Naive thymus-derived CD8-positive, alpha-beta T cell (primary cell): Measurements from ENCODE around the gene NAP1L4. TPM values are rescaled to one million over a fixed set of nuclear protein-coding genes. Genes with fewer than 3 reads are reported as not detected.

Source experiments
- ATAC-seq, 2 donors: fragments of 150-1000 bp; cut with Tn5 transposase in 1 of 2; sonication (Bioruptor Pico), chemical (Tn5 transposase) in 1 of 2; 1 replicate in 1 of 2; 2 replicates in 1 of 2; pipeline ENCODE4 v1.10.0; 2021; ENCODE audit warnings: mild to moderate bottlenecking in 2 of 2, moderate library complexity in 2 of 2
- POLR2A ChIA-PET: fragments of 350-600 bp; sonication (Branson Sonifier 250); formaldehyde crosslinking; loops from one replicate; lab custom pipeline; 2021; ENCODE audit warnings: antibody characterized with exemption; lab: Charles Lee
- DNase-seq, 10 donors: peaks; one replicate each; pipeline versions ENCODE4 v3.0.0 to v3.0.0-alpha.2; 2020 to 2022
- H3K27ac Mint-ChIP-seq, 10 donors: one replicate each; pipeline ENCODE4 v1.8.0; 2020 to 2022; ENCODE audit warnings: mild to moderate bottlenecking in 10 of 10, mixed read lengths in 10 of 10, moderate library complexity in 4 of 10, inconsistent platforms in 1 of 10
- H3K27me3 Mint-ChIP-seq, 5 donors: one replicate each; pipeline ENCODE4 v1.8.0; 2021 to 2022; ENCODE audit warnings: mixed read lengths in 5 of 5
- H3K36me3 Mint-ChIP-seq, 3 donors: one replicate each; pipeline ENCODE4 v1.8.0; 2020 to 2022; ENCODE audit warnings: mixed read lengths in 3 of 3, mild to moderate bottlenecking in 2 of 3, inconsistent platforms in 1 of 3
- H3K4me1 Mint-ChIP-seq, 4 donors: one replicate each; pipeline ENCODE4 v1.8.0; 2021 to 2022; ENCODE audit warnings: mixed read lengths in 4 of 4
- H3K4me3 Mint-ChIP-seq, 10 donors: one replicate each; pipeline ENCODE4 v1.8.0; 2020 to 2022; ENCODE audit warnings: mild to moderate bottlenecking in 10 of 10, mixed read lengths in 10 of 10, moderate library complexity in 6 of 10, inconsistent platforms in 1 of 10
- H3K9me3 Mint-ChIP-seq, 9 donors: one replicate each; pipeline ENCODE4 v1.8.0; 2020 to 2022; ENCODE audit warnings: mixed read lengths in 9 of 9, mild to moderate bottlenecking in 3 of 9, inconsistent platforms in 1 of 9, moderate library complexity in 1 of 9
- polyA plus RNA-seq, 3 donors: library from polyadenylated mRNA; unstranded; fragments of 300-500 nt; fragmentation: Illumina TruSeq; gene quantifications; one replicate each; pipeline ENCODE4 v1.2.3, GENCODE V29; 2021
- total RNA-seq, 8 experiments: library from RNA in 2 of 8; stranded (reverse) in 2 of 8; gene quantifications; one replicate each; pipeline ENCODE4 v1.2.3 and lab custom pipeline; 2021 to 2026

Gene NAP1L4
- total and polyA plus RNA-seq, 5 experiments from 2014 or later = 169 to 471 (median 207) TPM

GRCh38 chr11:3022300-3022967, 30.3 kb upstream of the NAP1L4 start:
- POLR2A ChIA-PET = interaction anchor here (0.7 to 5.8 kb wide), 7 partner anchors 9 to 490 kb away, joined by 3 to 33 read pairs (median 5); partner anchors contain the start of gene NAP1L4
- ATAC-seq (peak; percentile 65 to 70), DNase-seq (peak in 2 of 10 donors; percentile 23 to 29)
- H3K4me1 Mint-ChIP-seq = peaks cover 23 to 56% (median 52%) of the 10 kb centered on the region in 4 donors
- peak overlapping the region in 9 of 10 donors; percentile 21 to 77 (median 59) for H3K4me3 Mint-ChIP-seq
- H3K36me3 Mint-ChIP-seq = peaks cover 6 to 41% (median 7%) of the 10 kb centered on the region in 3 donors
- H3K27me3 Mint-ChIP-seq = no peaks in the 10 kb centered on the region
- peak overlapping the region; percentile 50 to 91 (median 82) for H3K27ac Mint-ChIP-seq
- H3K9me3 Mint-ChIP-seq = no peaks in the 10 kb centered on the region

DNA sequence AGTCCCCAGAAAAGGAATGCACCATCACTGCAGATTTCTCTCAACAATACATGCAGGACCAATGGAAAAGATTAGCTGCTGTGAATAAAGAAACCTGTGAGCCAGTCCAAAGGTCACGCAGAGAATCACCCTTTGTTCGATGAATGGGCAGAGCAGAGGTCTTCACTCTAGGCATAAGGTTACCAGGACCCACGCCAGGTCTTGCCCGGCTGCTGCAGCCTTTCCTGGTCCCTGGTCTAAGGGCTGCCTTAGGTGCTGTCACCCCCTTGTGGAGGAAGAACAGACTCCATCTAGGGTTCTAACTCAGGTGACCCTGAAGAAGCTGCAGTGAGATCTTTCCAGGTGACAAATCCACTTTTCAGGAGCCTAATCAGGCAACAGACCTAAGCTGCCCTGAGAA, 29.0 kb upstream of the NAP1L4 start:
- POLR2A ChIA-PET = interaction anchor here (0.6 to 5.8 kb wide), 6 partner anchors 14 to 81 kb away, joined by 3 to 33 read pairs (median 8); no protein-coding TSS in a partner anchor
- Mint-ChIP-seq H3K4me1 (peaks cover 23 to 68% (median 60%) of the 10 kb centered on the region in 4 donors), H3K27ac (peak overlapping the region in 6 of 10 donors; percentile 41 to 73 (median 68)), H3K9me3 (no peaks in the 10 kb centered on the region), H3K4me3 (peak overlapping the region in 1 of 10 donors; percentile 10), H3K36me3 (peaks cover 5 to 39% (median 8%) of the 10 kb centered on the region in 3 donors), H3K27me3 (no peaks in the 10 kb centered on the region)
- DNase-seq (peak; percentile 26 to 80 (median 56)), ATAC-seq (peak; percentile 83)

DNA sequence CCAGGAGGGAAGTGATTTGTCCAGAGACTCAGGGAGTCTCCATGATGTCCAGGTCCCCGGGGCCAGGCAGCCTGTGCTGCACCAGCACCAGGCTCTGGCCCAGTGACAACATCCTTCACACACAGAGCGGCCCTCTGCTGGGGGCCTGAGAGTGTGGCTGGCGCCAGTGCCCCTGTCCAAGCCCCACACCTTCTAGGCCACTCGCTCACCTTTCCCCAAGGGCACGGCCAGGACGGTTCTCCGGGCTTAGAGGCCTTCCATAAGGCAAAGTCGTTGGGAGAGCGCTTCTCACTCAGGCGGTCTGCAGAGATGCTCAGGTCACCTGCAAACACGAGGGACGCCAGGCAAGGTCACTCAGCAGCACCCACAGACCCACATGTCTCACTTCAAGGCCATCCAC, 27.9 kb upstream of the NAP1L4 start:
- H3K4me1 Mint-ChIP-seq = peaks cover 29 to 78% (median 70%) of the 10 kb centered on the region in 4 donors
- peak in 1 of 10 donors; percentile 41 for DNase-seq
- no peaks in the 10 kb centered on the region for H3K27me3 Mint-ChIP-seq
- H3K9me3 Mint-ChIP-seq = no peaks in the 10 kb centered on the region
- H3K36me3 Mint-ChIP-seq = peaks cover 0 to 35% (median 8%) of the 10 kb centered on the region in 3 donors
- POLR2A ChIA-PET = interaction anchor here (1.7 to 5.8 kb wide), 2 partner anchors 30 to 44 kb away, joined by 14 to 33 read pairs; no protein-coding TSS in a partner anchor
- peak overlapping the region in 5 of 10 donors; percentile 56 to 96 (median 65) for H3K27ac Mint-ChIP-seq
- H3K4me3 Mint-ChIP-seq = peak overlapping the region in 2 of 10 donors; percentile 27 to 31
- ATAC-seq = no peak

DNA sequence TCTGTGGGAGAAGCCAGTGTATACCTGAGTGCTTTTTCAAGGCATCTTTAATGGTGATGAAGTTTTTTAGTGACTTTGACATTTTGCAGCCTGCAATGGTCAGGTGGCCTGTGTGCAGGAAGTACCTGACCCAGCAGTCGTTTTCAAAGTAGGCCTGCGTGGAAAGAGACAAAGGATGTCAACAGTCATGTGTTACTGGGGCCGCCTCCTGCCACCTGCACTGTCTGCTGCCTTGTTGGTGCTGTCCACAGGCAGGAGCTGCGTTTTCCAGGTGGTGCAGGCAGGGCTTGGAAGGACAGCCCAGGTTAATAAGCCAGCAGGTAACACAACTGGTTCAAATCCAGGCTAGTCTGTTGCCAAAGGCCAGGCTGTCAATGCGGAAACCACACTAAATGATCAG, 26.5 kb upstream of the NAP1L4 start:
- peaks cover 34 to 92% (median 82%) of the 10 kb centered on the region in 4 donors for H3K4me1 Mint-ChIP-seq
- peak overlapping the region in 8 of 10 donors; percentile 88 to 96 (median 92) for H3K27ac Mint-ChIP-seq
- peak in 1 of 10 donors; percentile 38 for DNase-seq
- peak overlapping the region in 7 of 10 donors; percentile 38 to 71 (median 62) for H3K4me3 Mint-ChIP-seq
- ATAC-seq = no peak
- H3K9me3 Mint-ChIP-seq = no peaks in the 10 kb centered on the region
- POLR2A ChIA-PET = interaction anchor here (1.0 to 5.8 kb wide), 2 partner anchors 12 to 29 kb away, joined by 3 to 33 read pairs; no protein-coding TSS in a partner anchor
- no peaks in the 10 kb centered on the region for H3K27me3 Mint-ChIP-seq
- H3K36me3 Mint-ChIP-seq = peaks cover 0 to 30% (median 7%) of the 10 kb centered on the region in 3 donors

DNA sequence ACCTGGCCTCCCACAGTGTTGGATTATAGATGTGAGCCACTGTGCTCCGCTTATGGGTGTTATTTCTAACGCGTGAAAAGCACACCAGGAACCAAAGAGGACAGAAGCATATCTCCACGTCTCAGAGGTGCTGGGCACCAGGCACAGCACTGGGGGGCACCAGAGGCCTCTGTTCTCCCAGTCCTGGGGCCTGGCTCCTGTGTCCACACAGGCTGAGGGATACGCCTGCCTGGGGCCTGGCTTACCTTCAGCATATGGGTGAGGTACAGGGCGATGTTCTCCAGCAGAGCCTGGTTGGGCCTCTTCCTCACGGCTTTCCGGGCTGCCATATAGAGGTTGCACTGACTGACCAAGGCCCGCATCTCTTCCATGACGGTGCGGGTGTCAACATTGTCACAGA, 24.7 kb upstream of the NAP1L4 start:
- Mint-ChIP-seq H3K36me3 (peaks cover 0 to 32% (median 7%) of the 10 kb centered on the region in 3 donors), H3K4me1 (peaks cover 22 to 89% (median 75%) of the 10 kb centered on the region in 4 donors), H3K9me3 (no peaks in the 10 kb centered on the region), H3K4me3 (peak overlapping the region in 6 of 10 donors; percentile 5 to 60 (median 48)), H3K27me3 (no peaks in the 10 kb centered on the region), H3K27ac (peak overlapping the region in 9 of 10 donors; percentile 53 to 98 (median 90))
- DNase-seq (peak in 1 of 10 donors; percentile 55), ATAC-seq (no peak)
- POLR2A ChIA-PET = interaction anchor here (0.9 to 12.3 kb wide), 3 partner anchors 11 to 41 kb away, joined by 3 to 457 read pairs (median 56); partner anchors contain the start of gene NAP1L4

DNA sequence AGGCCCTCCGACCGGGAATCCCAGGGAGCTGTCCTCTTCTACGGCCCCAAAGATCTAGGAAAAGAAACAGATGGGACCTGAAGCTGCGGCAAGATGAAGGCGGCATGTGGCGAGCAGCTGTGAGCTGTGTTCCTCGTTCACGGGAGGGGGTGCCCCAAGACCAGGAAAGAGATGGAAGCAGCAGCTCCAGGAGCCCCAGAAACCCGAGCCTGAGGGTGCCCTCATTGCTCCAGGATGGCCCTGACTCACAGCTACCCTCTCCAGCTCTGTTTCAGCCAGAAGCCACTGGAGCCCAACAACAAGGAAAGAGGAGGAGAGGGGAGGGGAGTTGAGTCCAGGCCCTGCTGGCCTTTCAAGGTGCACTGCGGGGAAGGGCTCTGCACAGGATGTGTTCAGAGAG, 23.7 kb upstream of the NAP1L4 start:
- H3K36me3 Mint-ChIP-seq = peaks cover 0 to 36% (median 7%) of the 10 kb centered on the region in 3 donors
- H3K4me1 Mint-ChIP-seq = peaks cover 19 to 88% (median 68%) of the 10 kb centered on the region in 4 donors

DNA sequence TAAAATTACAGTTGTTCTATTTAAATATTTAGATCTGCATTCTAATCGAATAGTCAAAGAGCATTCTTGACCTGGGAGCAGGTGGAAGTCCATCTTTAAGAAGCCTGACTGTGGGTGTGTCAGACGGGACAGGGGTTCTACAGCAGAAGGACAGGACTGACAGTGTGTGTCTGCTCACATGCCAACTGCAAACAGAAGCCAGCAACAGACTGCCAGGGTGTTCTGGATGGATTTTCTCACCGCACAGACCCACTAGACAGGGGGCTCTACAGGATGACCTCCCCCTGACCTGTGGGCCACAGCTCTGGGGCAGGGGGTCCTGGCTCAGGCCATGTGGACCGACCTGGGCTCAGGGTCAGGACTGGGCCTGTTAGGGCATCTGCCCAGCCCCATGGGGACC, 22.8 kb upstream of the NAP1L4 start:
- Mint-ChIP-seq H3K4me1 (peaks cover 15 to 89% (median 67%) of the 10 kb centered on the region in 4 donors), H3K4me3 (peak overlapping the region; percentile 55 to 80 (median 68)), H3K27ac (peak overlapping the region; percentile 82 to 98 (median 95)), H3K36me3 (peaks cover 0 to 42% (median 7%) of the 10 kb centered on the region in 3 donors), H3K9me3 (no peaks in the 10 kb centered on the region), H3K27me3 (no peaks in the 10 kb centered on the region)
- DNase-seq = peak in 2 of 10 donors; percentile 29 to 57
- ATAC-seq = peak in 1 of 2 donors; percentile 13
- POLR2A ChIA-PET = interaction anchor here (1.0 to 12.3 kb wide), 9 partner anchors 9 to 710 kb away, joined by 3 to 457 read pairs (median 18); partner anchors contain the start of gene NAP1L4

More for the DNA sequence above, 23.7 kb upstream of the NAP1L4 start:
- ATAC-seq (no peak), DNase-seq (peak in 1 of 10 donors; percentile 48)
- Mint-ChIP-seq H3K27ac (peak overlapping the region; percentile 82 to 98 (median 94)), H3K4me3 (peak overlapping the region in 6 of 10 donors; percentile 9 to 79 (median 38)), H3K27me3 (no peaks in the 10 kb centered on the region), H3K9me3 (no peaks in the 10 kb centered on the region)
- POLR2A ChIA-PET = interaction anchor here (0.7 to 12.3 kb wide), 9 partner anchors 10 to 1143 kb away, joined by 3 to 457 read pairs (median 6); partner anchors contain the start of gene NAP1L4

GRCh38 chr11:3014057-3014938, 22.2 kb upstream of the NAP1L4 start:
- DNase-seq (peak; percentile 65 to 97 (median 90)), ATAC-seq (peak; percentile 84 to 90)
- POLR2A ChIA-PET = interaction anchor here (0.6 to 12.3 kb wide), 14 partner anchors 9 to 712 kb away, joined by 3 to 457 read pairs (median 4); partner anchors contain the start of genes C11orf21, NAP1L4, TSPAN32 and TSSC4
- no peaks in the 10 kb centered on the region for H3K27me3 Mint-ChIP-seq
- H3K4me3 Mint-ChIP-seq = peak overlapping the region; percentile 55 to 80 (median 68)
- H3K27ac Mint-ChIP-seq = peak overlapping the region; percentile 82 to 98 (median 95)
- peaks cover 0 to 43% (median 10%) of the 10 kb centered on the region in 3 donors for H3K36me3 Mint-ChIP-seq
- no peaks in the 10 kb centered on the region for H3K9me3 Mint-ChIP-seq
- peaks cover 19 to 92% (median 70%) of the 10 kb centered on the region in 4 donors for H3K4me1 Mint-ChIP-seq

- POLR2A ChIA-PET = interaction anchor here (0.7 to 12.3 kb wide), 7 partner anchors 7 to 1130 kb away, joined by 3 to 457 read pairs (median 6); partner anchors contain the start of gene NAP1L4
- Mint-ChIP-seq H3K4me3 (peak overlapping the region in 4 of 10 donors; percentile 35 to 58 (median 44)), H3K27ac (peak overlapping the region in 8 of 10 donors; percentile 56 to 97 (median 86)), H3K27me3 (no peaks in the 10 kb centered on the region), H3K36me3 (peaks cover 0 to 30% (median 4%) of the 10 kb centered on the region in 3 donors), H3K4me1 (peaks cover 23 to 92% (median 65%) of the 10 kb centered on the region in 4 donors), H3K9me3 (no peaks in the 10 kb centered on the region)
- DNase-seq (peak in 1 of 10 donors; percentile 34), ATAC-seq (no peak)
Measured at GRCh38 chr11:3011891-3012885, 20.1 kb upstream of the NAP1L4 start.

GRCh38 chr11:3010521-3011275, 18.6 kb upstream of the NAP1L4 start:
- H3K9me3 Mint-ChIP-seq = no peaks in the 10 kb centered on the region
- ATAC-seq (no peak), DNase-seq (no peak)
- H3K27me3 Mint-ChIP-seq = no peaks in the 10 kb centered on the region
- H3K36me3 Mint-ChIP-seq = peaks cover 0 to 30% (median 3%) of the 10 kb centered on the region in 3 donors
- H3K4me3 Mint-ChIP-seq = peak overlapping the region in 3 of 10 donors; percentile 27 to 55 (median 43)
- peaks cover 25 to 91% (median 65%) of the 10 kb centered on the region in 4 donors for H3K4me1 Mint-ChIP-seq
- POLR2A ChIA-PET = interaction anchor here (12.3 kb wide), 1 partner anchor 18 kb away, joined by 457 read pairs; the partner anchor contains the start of gene NAP1L4
- peak overlapping the region in 8 of 10 donors; percentile 42 to 85 (median 82) for H3K27ac Mint-ChIP-seq
